Tibial nerve (tissue), 4 donors: ENCODE measurements around the gene CAMK2G. TPM values are rescaled to one million over a fixed set of nuclear protein-coding genes. Genes with fewer than 3 reads are reported as not detected.

Source experiments
- DNase-seq, 2 donors: peaks; one replicate each; pipeline ENCODE4 v3.0.0-alpha.2; 2019; ENCODE audit warnings: low spot score in 2 of 2
- H3K27ac ChIP-seq, 4 donors: fragments of 200-600 bp; sonication (generic) in 3 of 4; one replicate each; pipeline ENCODE4 v1.5.1; 2017 to 2019; ENCODE audit warnings: mild to moderate bottlenecking in 1 of 4
- H3K27me3 ChIP-seq, 2 donors: fragments of 200-600 bp; sonication (generic) in 1 of 2; one replicate each; pipeline versions ENCODE4 v1.5.1 to v1.6.0; 2017 to 2019
- H3K36me3 ChIP-seq, 3 donors: fragments of 200-600 bp; sonication (generic); one replicate each; pipeline ENCODE4 v1.5.1; 2018 to 2019
- H3K4me1 ChIP-seq, 4 donors: fragments of 200-600 bp; sonication (generic) in 3 of 4; one replicate each; pipeline ENCODE4 v1.5.1; 2017 to 2019
- H3K4me3 ChIP-seq, 4 donors: fragments of 200-600 bp; sonication (generic) in 3 of 4; one replicate each; pipeline ENCODE4 v1.5.1; 2017 to 2019; ENCODE audit warnings: mild to moderate bottlenecking in 1 of 4, moderate library complexity in 1 of 4
- H3K9me3 ChIP-seq, 4 donors: fragments of 200-600 bp; sonication (generic) in 3 of 4; one replicate each; pipeline ENCODE4 v1.5.1; 2017 to 2019
- CTCF ChIP-seq, 5 experiments: fragments of 200-600 bp in 3 of 5; fragments of 450-650 bp in 2 of 5; sonication (generic) in 3 of 5; IDR thresholded peaks; one replicate each; pipeline ENCODE4 v1.5.1; 2016 to 2019; ENCODE audit warnings: antibody characterized with exemption in 5 of 5, mild to moderate bottlenecking in 3 of 5, moderate library complexity in 2 of 5
- EP300 ChIP-seq, 2 donors: sonication (generic); formaldehyde crosslinking; IDR thresholded peaks; one replicate each; pipeline ENCODE4 v1.6.1; 2017; ENCODE audit warnings: antibody characterized with exemption in 2 of 2, mild to moderate bottlenecking in 1 of 2
- POLR2A ChIP-seq, 2 donors: fragments of 450-650 bp; IDR thresholded peaks; one replicate each; pipeline ENCODE4 v1.6.1; 2017; ENCODE audit warnings: antibody characterized with exemption in 2 of 2, mild to moderate bottlenecking in 2 of 2, moderate library complexity in 2 of 2
- WGBS, 2 donors: methylation state at CpG; one replicate each; pipeline ENCODE4 v1.1.5; 2018; 5-methylcytosine and 5-hydroxymethylcytosine counted together
- total RNA-seq, 4 donors: library from RNA; depleted of rRNA; stranded (reverse); fragments of >200 nt; gene quantifications; one replicate each; pipeline ENCODE4 v1.1.0, GENCODE V29; 2016

Gene CAMK2G
- total RNA-seq, 4 donors from 2014 or later, result 26.4 to 43.5 (median 35.1) TPM

GRCh38 chr10:73840403-73841060 is 33.8 kb downstream of the CAMK2G start:
- H3K36me3 ChIP-seq, result peaks cover 0 to 86% (median 7%) of the 10 kb centered on the region in 3 donors
- H3K9me3 ChIP-seq, result no peaks in the 10 kb centered on the region
- no peaks in the 10 kb centered on the region for H3K27me3 ChIP-seq
- DNase-seq, result no peak
- no peak overlapping the region for H3K27ac ChIP-seq
- 74 to 78% methylated on average over 12 to 13 of the region's 13 CpGs for WGBS, 2 donors
- no peak for TF ChIP-seq POLR2A (IDR thresholded peaks at IDR 0.05)
- TF ChIP-seq EP300 (IDR thresholded peaks at IDR 0.05), result no peak
- no peak for TF ChIP-seq CTCF (IDR thresholded peaks at IDR 0.05)
- no peaks in the 10 kb centered on the region for H3K4me1 ChIP-seq
- no peak overlapping the region for H3K4me3 ChIP-seq

GRCh38 chr10:73840056-73840402 is 34.3 kb downstream of the CAMK2G start:
- Histone ChIP-seq H3K27ac (no peak overlapping the region), H3K36me3 (peaks cover 0 to 91% (median 7%) of the 10 kb centered on the region in 3 donors), H3K27me3 (no peaks in the 10 kb centered on the region), H3K9me3 (no peaks in the 10 kb centered on the region), H3K4me1 (no peaks in the 10 kb centered on the region), H3K4me3 (no peak overlapping the region)
- WGBS, 2 donors, result 78 to 96% methylated on average over 4 of the region's 4 CpGs
- no peak for DNase-seq
- TF ChIP-seq POLR2A (IDR thresholded peaks at IDR 0.05), result no peak
- TF ChIP-seq EP300 (IDR thresholded peaks at IDR 0.05), result no peak
- TF ChIP-seq CTCF (IDR thresholded peaks at IDR 0.05), result no peak

GRCh38 chr10:73839276-73839966 is 34.9 kb downstream of the CAMK2G start:
- Histone ChIP-seq H3K36me3 (peaks cover 0 to 87% (median 7%) of the 10 kb centered on the region in 3 donors), H3K4me3 (no peak overlapping the region), H3K27ac (no peak overlapping the region), H3K4me1 (no peaks in the 10 kb centered on the region), H3K27me3 (no peaks in the 10 kb centered on the region), H3K9me3 (no peaks in the 10 kb centered on the region)
- no peak for DNase-seq
- TF ChIP-seq POLR2A (IDR thresholded peaks at IDR 0.05), result no peak
- no peak for TF ChIP-seq EP300 (IDR thresholded peaks at IDR 0.05)
- TF ChIP-seq CTCF (IDR thresholded peaks at IDR 0.05), result no peak
- 93 to 94% methylated on average over 25 to 36 of the region's 40 CpGs for WGBS, 2 donors

- TF ChIP-seq POLR2A (IDR thresholded peaks at IDR 0.05) (no peak), EP300 (IDR thresholded peaks at IDR 0.05) (no peak), CTCF (IDR thresholded peaks at IDR 0.05) (no peak)
- Histone ChIP-seq H3K4me3 (no peak overlapping the region), H3K27me3 (no peaks in the 10 kb centered on the region), H3K36me3 (peaks cover 0 to 85% (median 7%) of the 10 kb centered on the region in 3 donors), H3K4me1 (no peaks in the 10 kb centered on the region), H3K27ac (no peak overlapping the region), H3K9me3 (no peaks in the 10 kb centered on the region)
- 82 to 90% methylated on average over 4 to 8 of the region's 8 CpGs for WGBS, 2 donors
- no peak for DNase-seq
Observed at GRCh38 chr10:73838827-73839226, 35.5 kb downstream of the CAMK2G start.

- Histone ChIP-seq H3K27ac (no peak overlapping the region), H3K36me3 (peaks cover 0 to 80% (median 7%) of the 10 kb centered on the region in 3 donors), H3K4me3 (no peak overlapping the region), H3K27me3 (no peaks in the 10 kb centered on the region), H3K9me3 (no peaks in the 10 kb centered on the region), H3K4me1 (no peaks in the 10 kb centered on the region)
- WGBS, 2 donors, result 90 to 93% methylated on average over 3 of the region's 3 CpGs
- no peak for DNase-seq
- no peak for TF ChIP-seq POLR2A (IDR thresholded peaks at IDR 0.05)
- no peak for TF ChIP-seq CTCF (IDR thresholded peaks at IDR 0.05)
- TF ChIP-seq EP300 (IDR thresholded peaks at IDR 0.05), result no peak
Observed at GRCh38 chr10:73838008-73838567, 36.3 kb downstream of the CAMK2G start.
